T-helper 2 cell (primary cell): ENCODE data around the gene ZNF28.
"Not testable (repeated sequence)": the region's sequence is repeated elsewhere in the genome, so short reads cannot be mapped to it uniquely, and the experiment has no call there.

Experiments
- DNase-seq, 5 experiments: peaks; one replicate each; pipeline versions ENCODE4 v3.0.0 to v3.0.0-alpha.2; 2012 to 2022
- total RNA-seq, 2 donors: gene quantifications; one replicate each; lab custom pipeline; 2026; lab: John Stamatoyannopoulos, UW

The ZNF28 gene
- 3.7 to 13.5 reads per million in 2 donors for total RNA-seq

GRCh38 chr19:52821204-52821960, at the start of gene ZNF28:
Gene ZNF28, minus strand, starts transcription at chr19:52821633. Its CDS starts 3,675 bp downstream, at chr19:52817958.
- DNase-seq, result peak in 4 of 5 experiments; percentile 28 to 72 (median 46)

GRCh38 chr19:52868031-52868430, 46.6 kb upstream of the ZNF28 start:
- not testable (repeated sequence) for DNase-seq

- peak; percentile 44 to 78 (median 60) for DNase-seq
Measured at GRCh38 chr19:52857378-52858191, 36.2 kb upstream of the ZNF28 start, which contains the start of gene ZNF468. Gene ZNF468, minus strand, starts transcription at chr19:52857619. Its CDS starts 3,347 bp downstream, at chr19:52854272.

GRCh38 chr19:52856540-52857377, 35.3 kb upstream of the ZNF28 start:
- not testable (repeated sequence) for DNase-seq

- DNase-seq, result not testable (repeated sequence)
Measured at GRCh38 chr19:52847352-52847751, 25.9 kb upstream of the ZNF28 start.

- not testable (repeated sequence) for DNase-seq
Measured at GRCh38 chr19:52840825-52841465, 19.5 kb upstream of the ZNF28 start.

- DNase-seq, result not testable (repeated sequence)
Measured at GRCh38 chr19:52834289-52834688, 12.9 kb upstream of the ZNF28 start.

- DNase-seq, result peak in 1 of 5 experiments; percentile 24
Measured at GRCh38 chr19:52833541-52833940, 12.1 kb upstream of the ZNF28 start.

GRCh38 chr19:52829866-52830265, 8.4 kb upstream of the ZNF28 start:
- DNase-seq, result not testable (repeated sequence)

- DNase-seq, result no peak
Measured at GRCh38 chr19:52825765-52826164, 4.3 kb upstream of the ZNF28 start.

GRCh38 chr19:52823676-52824075, 2.2 kb upstream of the ZNF28 start:
- DNase-seq, result no peak

GRCh38 chr19:52820472-52821203, 795 bp downstream of the ZNF28 start:
- DNase-seq, result peak in 1 of 5 experiments; percentile 49

- DNase-seq, result no peak
Measured at GRCh38 chr19:52809801-52810200, 11.6 kb downstream of the ZNF28 start.

GRCh38 chr19:52799950-52800640, 21.3 kb downstream of the ZNF28 start:
- not testable (repeated sequence) for DNase-seq

GRCh38 chr19:52789440-52789839, 32.0 kb downstream of the ZNF28 start:
- no peak for DNase-seq

- DNase-seq, result peak; percentile 42 to 79 (median 70)
Measured at GRCh38 chr19:52786464-52787354, 34.7 kb downstream of the ZNF28 start, which contains the start of gene ZNF600. Gene ZNF600, minus strand, starts transcription at chr19:52786791. Its CDS starts 7,903 bp downstream, at chr19:52778888.

GRCh38 chr19:52786078-52786463, 35.4 kb downstream of the ZNF28 start:
- no peak for DNase-seq

GRCh38 chr19:52785506-52785905, 35.9 kb downstream of the ZNF28 start:
- DNase-seq, result no peak

GRCh38 chr19:52782864-52783263, 38.6 kb downstream of the ZNF28 start:
- not testable (repeated sequence) for DNase-seq
